Uterus (tissue), 4 donors: ENCODE data around the gene TRIM41. TPM values are rescaled to one million over a fixed set of nuclear protein-coding genes. Genes with fewer than 3 reads are reported as not detected.

Source experiments
- DNase-seq, 2 donors: peaks; one replicate each; pipeline ENCODE4 v3.0.0-alpha.2; 2019 to 2020
- H3K27ac ChIP-seq, 2 donors: fragments of 200-600 bp; sonication (generic); 1 replicate in 1 of 2; 2 replicates in 1 of 2; pipeline ENCODE4 v1.5.1; 2016 to 2018
- H3K27me3 ChIP-seq, 2 donors: fragments of 200-600 bp; sonication (generic); one replicate each; pipeline ENCODE4 v1.5.1; 2018 to 2019; ENCODE audit warnings: control low read depth in 1 of 2
- H3K36me3 ChIP-seq, 2 donors: fragments of 200-600 bp; sonication (generic); one replicate each; pipeline ENCODE4 v1.5.1; 2019; ENCODE audit warnings: control low read depth in 1 of 2
- H3K4me1 ChIP-seq, 2 donors: fragments of 200-600 bp; sonication (generic); one replicate each; pipeline ENCODE4 v1.5.1; 2018 to 2019; ENCODE audit warnings: control low read depth in 1 of 2
- H3K4me3 ChIP-seq, 2 donors: fragments of 200-600 bp; sonication (generic); 1 replicate in 1 of 2; 2 replicates in 1 of 2; pipeline ENCODE4 v1.5.1; 2018 to 2019; ENCODE audit warnings: mild to moderate bottlenecking in 1 of 2
- H3K9me3 ChIP-seq, 2 donors: fragments of 200-600 bp; sonication (generic); one replicate each; pipeline ENCODE4 v1.5.1; 2019; ENCODE audit warnings: control low read depth in 1 of 2
- POLR2A ChIP-seq, 2 donors: fragments of 450-650 bp; IDR thresholded peaks; one replicate each; pipeline ENCODE4 v1.6.1; 2016; ENCODE audit warnings: antibody characterized with exemption in 2 of 2, mild to moderate bottlenecking in 1 of 2, moderate library complexity in 1 of 2
- intact Hi-C: fragments of 100-400 bp; cut with DNase I; formaldehyde crosslinking; loops from one replicate; pipeline ENCODE4 v1.15.1; 2023; ENCODE audit warnings: low total_unique reads
- total RNA-seq, 4 donors: library from RNA; depleted of rRNA in 3 of 4; stranded (reverse); fragments of >200 nt in 3 of 4; gene quantifications; one replicate each; pipeline versions ENCODE4 v1.1.0 to v1.2.4, GENCODE V29; 2014 to 2023
- TF ChIP-seq, protein P1 (sequence below), 4 experiments: fragments of 200-600 bp in 2 of 4; fragments of 450-650 bp in 2 of 4; sonication (generic) in 2 of 4; IDR thresholded peaks; one replicate each; pipeline ENCODE4 v1.5.1; 2016 to 2019; ENCODE audit warnings: antibody characterized with exemption in 4 of 4, mild to moderate bottlenecking in 2 of 4, moderate library complexity in 1 of 4
- donor health status: DM: yes; HTN: yes; CAD: no.

The TRIM41 gene
- total RNA-seq, 4 donors from 2014 or later: 4.7 to 18.8 (median 12.2) TPM

DNA sequence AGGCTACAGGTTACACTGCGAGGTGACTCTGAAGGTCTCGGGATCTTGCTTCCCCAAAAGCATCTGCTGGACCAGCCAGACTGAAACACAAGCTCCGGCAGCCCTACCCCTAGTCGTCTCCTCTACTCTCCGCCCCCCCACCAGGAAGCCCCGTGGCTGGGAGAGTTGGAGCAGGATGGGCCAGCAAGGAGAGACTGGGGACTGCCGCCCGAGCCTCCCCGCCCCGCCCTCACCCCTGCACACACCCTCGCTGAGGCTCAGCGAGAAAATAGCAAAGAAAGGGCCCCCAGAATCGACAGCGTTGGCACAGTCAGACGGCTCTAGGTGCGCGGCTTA lies 19.3 kb upstream of the TRIM41 start:
- Histone ChIP-seq H3K4me3 (peak overlapping the region; percentile 29 to 44), H3K27ac (peak overlapping the region in 1 of 2 donors; percentile 58), H3K27me3 (no peaks in the 10 kb centered on the region), H3K4me1 (no peaks in the 10 kb centered on the region), H3K36me3 (no peaks in the 10 kb centered on the region), H3K9me3 (no peaks in the 10 kb centered on the region)
- DNase-seq: no peak
- intact Hi-C loops: no loop called here
- TF ChIP-seq, protein P1, sequence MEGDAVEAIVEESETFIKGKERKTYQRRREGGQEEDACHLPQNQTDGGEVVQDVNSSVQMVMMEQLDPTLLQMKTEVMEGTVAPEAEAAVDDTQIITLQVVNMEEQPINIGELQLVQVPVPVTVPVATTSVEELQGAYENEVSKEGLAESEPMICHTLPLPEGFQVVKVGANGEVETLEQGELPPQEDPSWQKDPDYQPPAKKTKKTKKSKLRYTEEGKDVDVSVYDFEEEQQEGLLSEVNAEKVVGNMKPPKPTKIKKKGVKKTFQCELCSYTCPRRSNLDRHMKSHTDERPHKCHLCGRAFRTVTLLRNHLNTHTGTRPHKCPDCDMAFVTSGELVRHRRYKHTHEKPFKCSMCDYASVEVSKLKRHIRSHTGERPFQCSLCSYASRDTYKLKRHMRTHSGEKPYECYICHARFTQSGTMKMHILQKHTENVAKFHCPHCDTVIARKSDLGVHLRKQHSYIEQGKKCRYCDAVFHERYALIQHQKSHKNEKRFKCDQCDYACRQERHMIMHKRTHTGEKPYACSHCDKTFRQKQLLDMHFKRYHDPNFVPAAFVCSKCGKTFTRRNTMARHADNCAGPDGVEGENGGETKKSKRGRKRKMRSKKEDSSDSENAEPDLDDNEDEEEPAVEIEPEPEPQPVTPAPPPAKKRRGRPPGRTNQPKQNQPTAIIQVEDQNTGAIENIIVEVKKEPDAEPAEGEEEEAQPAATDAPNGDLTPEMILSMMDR (IDR thresholded peaks at IDR 0.05): no peak
- TF ChIP-seq POLR2A (IDR thresholded peaks at IDR 0.05): no peak

DNA sequence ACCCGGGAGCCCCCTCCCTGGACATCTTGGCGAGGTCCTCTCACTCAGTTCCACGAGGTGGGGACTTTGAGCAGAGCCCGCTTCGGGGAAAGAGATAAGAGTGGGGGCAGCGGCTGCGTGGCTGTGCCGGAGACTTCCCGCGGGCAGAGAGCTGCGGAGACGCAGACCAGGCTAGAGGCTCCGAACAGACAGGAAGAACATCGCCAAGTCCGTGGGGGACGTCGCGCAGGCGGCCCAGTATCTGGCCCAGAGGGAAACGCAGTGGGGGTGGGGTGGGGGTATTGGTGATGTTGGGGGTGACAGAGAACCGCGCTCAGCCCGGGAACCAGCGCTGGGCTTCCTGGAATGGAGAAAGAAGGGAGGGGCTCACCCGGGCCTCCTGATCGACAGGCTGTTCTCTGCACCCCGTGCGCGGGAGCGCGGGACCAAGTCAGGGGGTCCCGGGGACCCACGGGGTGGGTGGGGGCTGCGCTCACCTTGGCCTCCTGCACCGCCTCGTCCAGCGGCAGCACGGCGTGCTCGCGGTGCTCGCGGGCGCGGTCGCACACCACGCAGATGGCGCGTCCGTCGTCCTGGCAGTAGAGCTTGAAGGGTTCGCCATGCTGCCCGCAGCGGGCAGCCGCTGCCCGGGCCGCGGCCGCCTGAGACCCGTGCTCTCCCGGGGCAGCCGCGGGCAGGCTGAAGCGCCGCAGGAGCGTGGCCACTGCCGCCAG lies 18.8 kb upstream of the TRIM41 start:
- no peaks in the 10 kb centered on the region for H3K9me3 ChIP-seq
- intact Hi-C loops: no loop called here
- no peaks in the 10 kb centered on the region for H3K27me3 ChIP-seq
- H3K4me3 ChIP-seq: peak overlapping the region; percentile 29 to 44
- no peaks in the 10 kb centered on the region for H3K36me3 ChIP-seq
- TF ChIP-seq, protein P1 (IDR thresholded peaks at IDR 0.05): no peak
- TF ChIP-seq POLR2A (IDR thresholded peaks at IDR 0.05): no peak
- peak overlapping the region; percentile 41 to 58 for H3K27ac ChIP-seq
- H3K4me1 ChIP-seq: no peaks in the 10 kb centered on the region
- DNase-seq: no peak

DNA sequence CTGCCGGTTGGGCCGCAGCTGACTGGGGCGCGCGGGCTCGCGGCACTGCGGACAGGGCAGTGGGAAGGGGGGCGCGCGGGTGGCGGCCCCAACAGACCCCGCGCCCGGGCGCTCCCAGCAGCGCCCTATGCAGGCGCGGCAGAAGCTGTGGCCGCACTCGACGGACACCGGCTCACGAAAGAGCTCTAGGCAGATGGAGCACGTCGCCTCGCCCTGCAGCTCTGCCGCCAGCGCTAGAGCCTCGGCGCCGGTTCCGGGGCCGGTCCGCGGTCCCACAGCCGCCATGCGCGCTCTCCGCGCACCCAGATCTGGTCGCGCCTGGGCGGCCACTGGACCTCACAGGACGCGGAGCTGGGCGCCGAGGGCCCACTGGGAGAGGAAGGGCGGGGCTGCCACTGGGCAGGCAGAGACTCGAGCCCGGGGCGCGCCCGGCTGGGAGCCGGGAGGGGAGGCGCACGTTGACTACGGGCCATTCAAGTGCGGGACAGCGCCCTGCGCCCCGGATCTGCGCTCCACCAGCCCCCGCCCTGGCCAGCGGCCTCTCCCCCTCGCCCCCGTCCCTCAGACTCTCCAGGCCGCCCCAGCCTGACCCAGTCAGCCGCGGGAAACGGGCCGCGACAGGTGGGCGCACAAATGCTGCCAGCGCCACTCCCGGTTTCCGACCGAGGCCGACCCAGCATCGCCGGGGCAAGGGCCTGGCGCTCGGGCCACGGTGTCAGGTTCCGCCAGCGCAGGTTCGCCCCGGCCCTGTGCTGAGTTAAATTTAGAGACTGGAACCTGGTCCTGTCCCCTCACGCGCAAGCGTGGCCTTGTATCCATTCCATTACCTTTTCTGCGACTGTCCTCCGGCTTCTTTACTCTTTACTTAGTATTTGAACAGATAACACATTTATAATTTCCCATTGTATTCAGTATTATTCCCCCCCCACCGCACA lies 18.0 kb upstream of the TRIM41 start, which contains the start of gene TRIM7:
TRIM7 (minus strand) TSS at position 371 of the 935 bp plus-strand sequence; CDS start at position 285, 86 bp downstream.
- H3K36me3 ChIP-seq: no peaks in the 10 kb centered on the region
- no peak for TF ChIP-seq POLR2A (IDR thresholded peaks at IDR 0.05)
- TF ChIP-seq, protein P1 (IDR thresholded peaks at IDR 0.05): no peak
- H3K4me1 ChIP-seq: no peaks in the 10 kb centered on the region
- no peaks in the 10 kb centered on the region for H3K27me3 ChIP-seq
- intact Hi-C loops: no loop called here
- no peaks in the 10 kb centered on the region for H3K9me3 ChIP-seq
- peak within 1 kb of the TSS; percentile 85 to 91 for H3K27ac ChIP-seq
- DNase-seq: no peak
- peak within 1 kb of the TSS; percentile 44 to 63 for H3K4me3 ChIP-seq

DNA sequence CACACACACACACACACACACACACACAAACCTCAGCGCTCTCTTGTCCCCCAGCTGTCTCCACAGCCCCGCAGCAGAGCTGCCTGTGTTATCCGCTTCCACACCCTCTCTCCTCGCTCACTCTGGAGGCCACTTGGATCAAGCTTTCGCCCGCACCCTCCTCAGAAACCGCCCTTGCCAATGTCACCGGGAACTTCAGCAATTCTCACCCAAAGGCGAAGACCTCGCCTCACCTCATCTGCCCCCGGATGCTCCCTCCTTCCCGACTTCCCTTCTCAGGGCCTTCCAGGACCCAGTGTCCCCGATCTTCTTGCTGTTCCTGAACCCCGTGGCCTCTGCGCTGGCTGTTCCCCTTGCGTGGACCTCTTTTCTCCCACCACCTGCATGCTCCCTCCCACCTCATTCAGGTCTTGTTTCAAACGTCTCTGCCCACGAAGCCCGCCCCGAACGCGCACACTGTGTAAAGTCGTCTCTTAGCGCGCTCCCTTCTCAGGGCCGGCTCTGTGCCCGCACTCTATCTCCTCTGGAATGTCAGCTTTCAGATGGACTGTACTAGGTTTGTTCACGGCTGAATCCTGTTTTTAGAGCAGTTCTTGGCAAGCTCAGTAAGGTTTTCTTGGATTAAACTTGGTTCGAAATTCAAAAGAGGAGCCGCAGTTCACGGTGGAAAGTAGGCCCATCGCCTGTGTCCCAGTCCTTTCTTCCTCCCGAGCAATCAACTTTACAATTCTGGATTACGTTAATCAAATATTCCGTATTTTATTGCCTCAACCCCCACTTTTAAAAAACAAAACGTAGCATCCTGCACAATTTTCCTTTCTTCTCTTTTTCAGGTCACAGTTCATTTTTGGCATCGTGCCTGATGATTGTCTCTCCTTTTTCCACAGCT lies 17.1 kb upstream of the TRIM41 start:
- DNase-seq: no peak
- H3K36me3 ChIP-seq: no peaks in the 10 kb centered on the region
- intact Hi-C loops: no loop called here

More for the DNA sequence above, 17.1 kb upstream of the TRIM41 start:
- Histone ChIP-seq H3K27me3 (no peaks in the 10 kb centered on the region), H3K4me1 (no peaks in the 10 kb centered on the region), H3K9me3 (no peaks in the 10 kb centered on the region), H3K27ac (peak overlapping the region; percentile 85 to 91), H3K4me3 (peak overlapping the region; percentile 44 to 63)
- no peak for TF ChIP-seq POLR2A (IDR thresholded peaks at IDR 0.05)
- TF ChIP-seq, protein P1 (IDR thresholded peaks at IDR 0.05): no peak
